Parathyroid adenoma (tissue), 2 donors: Measurements from ENCODE around the gene PPP2R5E.
"Not testable (repeated sequence)": the region's sequence is repeated elsewhere in the genome, so short reads cannot be mapped to it uniquely, and the experiment has no call there.

Source experiments
- H2AFZ ChIP-seq: fragments of 300-600 bp; sonication (generic); one replicate; pipeline ENCODE4 v1.7.0; 2017; ENCODE audit warnings: antibody characterized with exemption, mild to moderate bottlenecking
- H3K27ac ChIP-seq: fragments of 300-600 bp; sonication (generic); one replicate; pipeline ENCODE4 v1.7.0; 2017
- H3K27me3 ChIP-seq: fragments of 300-600 bp; sonication (generic); one replicate; pipeline ENCODE4 v1.7.0; 2017; ENCODE audit warnings: low read length; ENCODE audit not compliant: control insufficient read depth, insufficient read depth
- H3K36me3 ChIP-seq: fragments of 300-600 bp; sonication (generic); one replicate; pipeline ENCODE4 v1.7.0; 2017; ENCODE audit warnings: low read length; ENCODE audit not compliant: control insufficient read depth, insufficient read depth
- H3K4me1 ChIP-seq: fragments of 300-600 bp; sonication (generic); one replicate; pipeline ENCODE4 v1.7.0; 2017; ENCODE audit warnings: control low read depth
- H3K4me2 ChIP-seq: fragments of 300-600 bp; sonication (generic); one replicate; pipeline ENCODE4 v1.7.0; 2017; ENCODE audit warnings: low read length
- H3K4me3 ChIP-seq: fragments of 300-600 bp; sonication (generic); one replicate; pipeline ENCODE4 v1.7.0; 2017; ENCODE audit warnings: low read depth, low read length
- H3K79me2 ChIP-seq: fragments of 300-600 bp; sonication (generic); one replicate; pipeline ENCODE4 v1.7.0; 2017; ENCODE audit warnings: control low read depth
- H3K9ac ChIP-seq: fragments of 300-600 bp; sonication (generic); one replicate; pipeline ENCODE4 v1.7.0; 2017; ENCODE audit warnings: mild to moderate bottlenecking
- H3K9me3 ChIP-seq: fragments of 300-600 bp; sonication (generic); one replicate; pipeline ENCODE4 v1.7.0; 2017; ENCODE audit warnings: low read length; ENCODE audit not compliant: control insufficient read depth
- TF ChIP-seq, protein P1 (sequence below): fragments of 300-600 bp; sonication (generic); IDR thresholded peaks from one replicate; pipeline ENCODE4 v1.7.0; 2017; ENCODE audit warnings: antibody characterized with exemption, mild to moderate bottlenecking
- donor health status: primary hyperparathyroidism.

Gene PPP2R5E

DNA sequence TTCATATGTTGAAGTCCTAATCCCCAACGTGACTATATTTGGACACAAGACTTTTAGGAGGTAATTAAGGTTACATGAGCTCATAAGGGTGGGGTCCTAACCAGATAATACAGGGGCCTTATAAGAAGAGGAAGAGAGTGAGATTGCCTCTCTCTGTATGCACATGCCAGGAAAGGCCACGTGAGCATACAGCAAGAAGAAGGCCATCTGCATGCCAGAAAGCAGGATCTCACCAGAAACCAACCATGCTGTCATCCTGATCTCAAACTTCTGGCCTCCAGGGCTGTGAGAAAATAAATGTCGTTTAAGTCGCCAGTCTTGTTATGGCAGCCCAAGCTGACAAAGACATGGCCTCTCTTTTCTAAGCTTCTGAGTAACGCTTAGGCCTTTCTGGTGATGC is 155.5 kb downstream of the PPP2R5E start:
- no peaks in the 10 kb centered on the region for H3K36me3 ChIP-seq

DNA sequence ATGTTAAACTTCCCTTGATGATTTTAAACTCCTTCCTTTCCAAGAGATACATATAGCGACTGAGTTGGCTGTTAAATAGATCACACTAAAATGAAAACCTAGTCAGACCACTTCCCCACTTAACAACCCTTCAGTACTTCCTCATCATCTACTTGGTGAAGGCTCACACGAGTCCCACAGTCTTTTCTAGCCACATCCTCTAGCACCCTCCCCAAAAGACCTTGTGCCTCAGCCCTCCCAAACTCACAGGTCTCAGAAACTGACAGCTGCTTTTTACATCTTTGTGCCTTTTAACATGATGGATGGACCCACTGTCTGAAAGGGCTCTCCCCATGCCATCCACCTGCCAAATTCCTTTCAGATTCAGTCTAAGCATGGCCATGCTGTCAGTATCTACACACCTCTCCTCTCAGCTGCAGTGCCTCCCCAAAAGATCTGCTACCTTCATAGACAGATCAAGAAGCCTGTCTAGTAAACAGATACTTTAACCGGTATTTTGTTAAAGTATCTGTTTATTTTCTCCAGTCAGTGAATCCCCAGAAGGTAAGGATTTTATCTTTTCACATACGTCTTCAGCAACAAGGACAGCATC is 159.3 kb downstream of the PPP2R5E start:
- H3K27me3 ChIP-seq: no peaks in the 10 kb centered on the region
- no peak overlapping the region for H3K9ac ChIP-seq
- H2AFZ ChIP-seq: no peak overlapping the region
- no peak overlapping the region for H3K27ac ChIP-seq
- H3K36me3 ChIP-seq: no peaks in the 10 kb centered on the region
- H3K9me3 ChIP-seq: no peaks in the 10 kb centered on the region
- H3K4me1 ChIP-seq: no peaks in the 10 kb centered on the region
- H3K4me2 ChIP-seq: no peak overlapping the region
- H3K79me2 ChIP-seq: no peaks in the 10 kb centered on the region
- TF ChIP-seq, protein P1, sequence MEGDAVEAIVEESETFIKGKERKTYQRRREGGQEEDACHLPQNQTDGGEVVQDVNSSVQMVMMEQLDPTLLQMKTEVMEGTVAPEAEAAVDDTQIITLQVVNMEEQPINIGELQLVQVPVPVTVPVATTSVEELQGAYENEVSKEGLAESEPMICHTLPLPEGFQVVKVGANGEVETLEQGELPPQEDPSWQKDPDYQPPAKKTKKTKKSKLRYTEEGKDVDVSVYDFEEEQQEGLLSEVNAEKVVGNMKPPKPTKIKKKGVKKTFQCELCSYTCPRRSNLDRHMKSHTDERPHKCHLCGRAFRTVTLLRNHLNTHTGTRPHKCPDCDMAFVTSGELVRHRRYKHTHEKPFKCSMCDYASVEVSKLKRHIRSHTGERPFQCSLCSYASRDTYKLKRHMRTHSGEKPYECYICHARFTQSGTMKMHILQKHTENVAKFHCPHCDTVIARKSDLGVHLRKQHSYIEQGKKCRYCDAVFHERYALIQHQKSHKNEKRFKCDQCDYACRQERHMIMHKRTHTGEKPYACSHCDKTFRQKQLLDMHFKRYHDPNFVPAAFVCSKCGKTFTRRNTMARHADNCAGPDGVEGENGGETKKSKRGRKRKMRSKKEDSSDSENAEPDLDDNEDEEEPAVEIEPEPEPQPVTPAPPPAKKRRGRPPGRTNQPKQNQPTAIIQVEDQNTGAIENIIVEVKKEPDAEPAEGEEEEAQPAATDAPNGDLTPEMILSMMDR: no peak
- no peak overlapping the region for H3K4me3 ChIP-seq

More for the DNA sequence above, 155.5 kb downstream of the PPP2R5E start:
- Histone ChIP-seq H3K27ac (no peak overlapping the region), H3K9ac (no peak overlapping the region), H3K4me1 (no peaks in the 10 kb centered on the region), H3K4me3 (no peak overlapping the region), H2AFZ (no peak overlapping the region), H3K9me3 (no peaks in the 10 kb centered on the region), H3K4me2 (no peak overlapping the region), H3K79me2 (no peaks in the 10 kb centered on the region), H3K27me3 (no peaks in the 10 kb centered on the region)
- TF ChIP-seq, protein P1: no peak

DNA sequence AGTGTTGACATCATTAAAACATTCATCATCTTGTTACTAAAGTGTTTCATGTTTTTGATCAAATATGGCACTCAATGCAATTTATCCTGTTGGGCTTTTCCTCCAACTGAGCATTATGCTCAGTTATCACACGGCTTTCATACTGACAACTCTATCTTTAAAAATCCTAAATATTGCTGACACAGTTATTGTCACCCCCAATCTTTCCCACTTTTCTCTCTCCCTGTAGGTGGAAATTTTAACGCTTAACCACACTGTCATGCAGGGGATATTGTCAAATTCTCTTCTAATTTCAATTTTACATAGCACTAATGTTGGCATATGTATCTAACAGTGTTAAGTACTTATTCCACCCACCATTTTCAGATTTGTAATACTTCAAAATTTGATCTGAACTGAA is 164.7 kb downstream of the PPP2R5E start:
- H3K9ac ChIP-seq: no peak overlapping the region
- H3K4me3 ChIP-seq: no peak overlapping the region
- H3K4me2 ChIP-seq: no peak overlapping the region
- no peaks in the 10 kb centered on the region for H3K36me3 ChIP-seq
- no peak overlapping the region for H2AFZ ChIP-seq
- H3K9me3 ChIP-seq: no peaks in the 10 kb centered on the region
- no peaks in the 10 kb centered on the region for H3K79me2 ChIP-seq
- no peaks in the 10 kb centered on the region for H3K27me3 ChIP-seq
- TF ChIP-seq, protein P1: no peak
- H3K27ac ChIP-seq: no peak overlapping the region
- H3K4me1 ChIP-seq: no peaks in the 10 kb centered on the region

DNA sequence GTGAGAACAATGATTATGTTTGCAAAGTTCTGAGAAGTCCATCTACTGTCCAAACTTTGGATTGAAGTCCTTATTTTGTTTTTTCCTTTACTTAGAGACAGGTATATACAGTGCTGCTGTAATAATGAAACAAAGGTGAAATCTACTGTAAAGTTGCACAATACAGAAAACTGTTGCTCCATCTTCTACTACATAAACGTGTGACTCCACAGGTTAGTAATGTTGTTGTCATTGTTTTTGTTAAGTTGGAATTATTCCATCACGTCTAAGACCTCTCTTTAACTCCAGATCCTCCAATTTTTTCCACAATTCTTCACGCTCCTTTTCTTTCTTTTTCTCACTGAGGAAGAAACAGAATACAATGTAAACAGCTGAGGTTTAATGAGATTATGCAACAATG is 167.4 kb downstream of the PPP2R5E start:
- Histone ChIP-seq H3K27me3 (no peaks in the 10 kb centered on the region), H3K9ac (no peak overlapping the region), H2AFZ (no peak overlapping the region), H3K27ac (no peak overlapping the region), H3K4me2 (no peak overlapping the region), H3K4me3 (no peak overlapping the region), H3K79me2 (no peaks in the 10 kb centered on the region), H3K4me1 (no peaks in the 10 kb centered on the region), H3K36me3 (no peaks in the 10 kb centered on the region), H3K9me3 (no peaks in the 10 kb centered on the region)
- TF ChIP-seq, protein P1: no peak

DNA sequence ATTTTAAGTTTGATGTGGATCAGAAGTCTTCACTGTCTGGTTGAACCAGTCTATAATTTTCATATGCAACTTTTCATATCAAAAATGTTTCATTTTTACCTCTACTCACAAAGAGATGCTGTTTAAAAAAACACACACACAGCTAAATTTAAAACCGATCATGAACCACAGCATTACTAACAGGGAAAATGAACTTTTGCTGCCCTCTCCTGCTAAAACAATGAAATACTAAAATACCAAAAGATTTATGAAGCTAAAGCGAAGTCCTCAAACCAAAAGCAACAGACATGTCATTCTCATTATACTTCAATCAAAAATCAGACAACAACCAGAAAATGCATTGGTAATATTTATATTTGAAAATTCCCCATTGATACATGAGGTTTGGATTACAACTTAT is 171.6 kb downstream of the PPP2R5E start:
- not testable (repeated sequence) for H3K79me2 ChIP-seq, H3K9ac ChIP-seq, H3K9me3 ChIP-seq, H3K4me1 ChIP-seq, H3K27me3 ChIP-seq, H3K4me2 ChIP-seq, H3K4me3 ChIP-seq, H3K27ac ChIP-seq, H3K36me3 ChIP-seq, H2AFZ ChIP-seq
